T-helper 2 cell treated with Interferon-gamma antibody and Interleukin-4, amounts not matched to agents 5 μg/mL and 100 μg/mL, for 36 hours (primary cell): ENCODE results near the gene SLC5A2.

Experiments
- DNase-seq: peaks from one replicate; pipeline ENCODE4 v3.0.0; 2021; ENCODE audit warnings: low spot score
- H3K27ac Mint-ChIP-seq: one replicate; pipeline ENCODE4 v1.8.0; 2021; ENCODE audit warnings: mild to moderate bottlenecking, mixed read lengths
- H3K27me3 Mint-ChIP-seq: one replicate; pipeline ENCODE4 v1.8.0; 2021; ENCODE audit warnings: low read depth, mixed read lengths
- H3K36me3 Mint-ChIP-seq: one replicate; pipeline ENCODE4 v1.8.0; 2021; ENCODE audit warnings: low read depth, mixed read lengths
- H3K4me1 Mint-ChIP-seq: one replicate; pipeline ENCODE4 v1.8.0; 2021; ENCODE audit warnings: low read depth, mixed read lengths
- H3K4me3 Mint-ChIP-seq: one replicate; pipeline ENCODE4 v1.8.0; 2022; ENCODE audit warnings: mild to moderate bottlenecking, moderate library complexity, mixed read lengths
- H3K9me3 Mint-ChIP-seq: one replicate; pipeline ENCODE4 v1.8.0; 2021; ENCODE audit warnings: mixed read lengths

The SLC5A2 gene

GRCh38 chr16:31453255-31454204 is 29.4 kb upstream of the SLC5A2 start:
- DNase-seq: no peak
- peak overlapping the region; percentile 49 for H3K27ac Mint-ChIP-seq
- H3K4me3 Mint-ChIP-seq: no peak overlapping the region
- no peaks in the 10 kb centered on the region for H3K9me3 Mint-ChIP-seq
- peaks cover 38% of the 10 kb centered on the region for H3K4me1 Mint-ChIP-seq
- H3K36me3 Mint-ChIP-seq: peaks cover 26% of the 10 kb centered on the region
- no peaks in the 10 kb centered on the region for H3K27me3 Mint-ChIP-seq

DNA sequence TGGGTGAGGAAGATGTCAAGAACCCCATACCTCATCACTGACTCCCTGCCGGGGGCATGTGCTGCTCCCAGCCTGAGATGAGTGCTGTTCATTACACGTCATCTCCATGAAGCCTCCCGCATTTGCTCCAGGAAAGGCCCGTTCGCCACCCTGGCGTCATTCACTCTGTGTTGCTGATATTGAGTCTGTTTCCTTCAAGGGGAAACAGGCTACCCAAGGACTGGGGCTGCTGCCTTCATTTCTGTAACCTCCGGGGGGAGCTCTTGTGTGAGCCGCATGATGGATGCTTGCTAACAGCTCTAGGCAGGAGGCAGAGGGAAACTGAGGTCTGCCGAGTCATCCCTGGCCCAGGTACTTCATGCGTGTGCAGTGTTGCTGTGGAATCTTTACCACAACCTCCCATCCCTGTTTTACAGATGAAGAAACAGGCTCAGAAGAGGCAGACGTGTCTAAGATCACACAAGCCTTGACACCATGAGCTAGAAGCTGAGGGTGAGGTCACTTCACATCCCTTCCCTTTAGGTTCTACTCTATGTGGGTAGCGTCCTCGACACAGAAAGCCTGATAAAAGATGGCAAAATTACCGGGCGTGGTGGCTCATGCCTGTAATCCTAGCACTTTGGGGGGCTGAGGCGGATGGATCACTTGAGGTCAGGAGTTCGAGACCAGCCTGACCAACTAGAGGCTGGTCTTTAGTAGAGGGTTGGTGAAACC is 27.2 kb upstream of the SLC5A2 start:
- Mint-ChIP-seq H3K27me3 (no peaks in the 10 kb centered on the region), H3K27ac (peak overlapping the region; percentile 32), H3K36me3 (peaks cover 26% of the 10 kb centered on the region), H3K9me3 (no peaks in the 10 kb centered on the region), H3K4me1 (peaks cover 46% of the 10 kb centered on the region), H3K4me3 (peak overlapping the region; percentile 62)
- no peak for DNase-seq

DNA sequence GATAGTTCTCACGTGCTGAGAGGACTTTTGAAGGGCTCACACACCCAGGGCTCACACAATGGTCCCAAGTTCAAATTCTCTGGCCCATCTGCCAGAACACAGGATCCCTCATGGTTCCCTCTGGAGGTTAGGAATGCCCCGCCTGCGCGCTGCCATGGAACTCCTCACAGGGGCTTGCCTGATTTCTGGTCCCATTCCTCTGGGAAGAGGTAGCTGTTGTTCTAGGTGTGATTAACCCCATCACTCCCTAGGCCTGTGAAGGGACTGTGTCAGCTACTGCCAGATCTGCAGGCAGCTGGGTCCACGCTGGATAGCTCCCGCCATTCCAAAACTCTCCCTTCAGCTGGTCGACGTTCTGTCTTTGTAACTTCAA is 25.9 kb upstream of the SLC5A2 start:
- no peaks in the 10 kb centered on the region for H3K27me3 Mint-ChIP-seq
- H3K4me3 Mint-ChIP-seq: peak overlapping the region; percentile 88
- no peaks in the 10 kb centered on the region for H3K9me3 Mint-ChIP-seq
- peaks cover 24% of the 10 kb centered on the region for H3K36me3 Mint-ChIP-seq
- H3K4me1 Mint-ChIP-seq: peaks cover 42% of the 10 kb centered on the region
- no peak for DNase-seq
- no peak overlapping the region for H3K27ac Mint-ChIP-seq

DNA sequence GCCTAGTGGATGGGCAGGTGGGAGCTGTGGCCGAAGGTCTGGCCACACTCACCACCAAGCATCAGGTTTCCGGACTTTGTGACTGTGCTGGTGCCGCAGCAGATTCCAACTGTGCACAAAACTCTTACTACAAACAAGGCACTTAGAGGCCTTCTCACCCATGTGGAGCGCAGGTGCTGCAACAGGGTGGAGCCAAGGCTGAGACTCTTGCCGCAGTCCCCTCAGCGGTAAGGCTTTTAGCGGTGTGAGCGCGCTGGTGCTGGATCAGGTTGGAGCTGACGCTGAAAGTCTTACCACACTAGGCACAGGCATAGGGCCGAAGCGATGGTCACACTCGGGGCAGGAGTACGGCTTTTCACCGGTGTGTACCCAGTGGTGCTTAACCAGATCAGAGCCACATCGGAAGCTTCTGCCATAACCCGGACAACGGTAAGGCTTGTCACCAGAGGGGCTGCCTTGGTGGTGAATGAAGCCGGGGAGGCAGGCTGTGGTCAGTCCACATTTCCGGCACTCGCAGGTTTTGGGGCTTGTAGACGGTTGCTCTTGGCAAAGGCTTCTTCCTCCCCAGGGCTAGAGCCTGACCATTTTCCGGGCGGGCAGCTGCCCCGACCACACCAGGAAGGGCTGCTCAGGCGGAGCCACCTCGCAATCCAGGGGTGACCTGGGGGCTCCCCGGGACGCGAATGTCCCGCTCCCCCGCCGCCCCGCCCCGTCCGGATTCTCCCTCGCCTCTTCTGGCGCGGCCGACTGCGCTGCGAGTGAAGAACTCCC is 24.7 kb upstream of the SLC5A2 start:
- Mint-ChIP-seq H3K9me3 (no peaks in the 10 kb centered on the region), H3K36me3 (peaks cover 30% of the 10 kb centered on the region), H3K27me3 (no peaks in the 10 kb centered on the region), H3K4me3 (peak overlapping the region; percentile 88), H3K4me1 (peaks cover 42% of the 10 kb centered on the region), H3K27ac (peak overlapping the region; percentile 96)
- DNase-seq: peak; percentile 54

DNA sequence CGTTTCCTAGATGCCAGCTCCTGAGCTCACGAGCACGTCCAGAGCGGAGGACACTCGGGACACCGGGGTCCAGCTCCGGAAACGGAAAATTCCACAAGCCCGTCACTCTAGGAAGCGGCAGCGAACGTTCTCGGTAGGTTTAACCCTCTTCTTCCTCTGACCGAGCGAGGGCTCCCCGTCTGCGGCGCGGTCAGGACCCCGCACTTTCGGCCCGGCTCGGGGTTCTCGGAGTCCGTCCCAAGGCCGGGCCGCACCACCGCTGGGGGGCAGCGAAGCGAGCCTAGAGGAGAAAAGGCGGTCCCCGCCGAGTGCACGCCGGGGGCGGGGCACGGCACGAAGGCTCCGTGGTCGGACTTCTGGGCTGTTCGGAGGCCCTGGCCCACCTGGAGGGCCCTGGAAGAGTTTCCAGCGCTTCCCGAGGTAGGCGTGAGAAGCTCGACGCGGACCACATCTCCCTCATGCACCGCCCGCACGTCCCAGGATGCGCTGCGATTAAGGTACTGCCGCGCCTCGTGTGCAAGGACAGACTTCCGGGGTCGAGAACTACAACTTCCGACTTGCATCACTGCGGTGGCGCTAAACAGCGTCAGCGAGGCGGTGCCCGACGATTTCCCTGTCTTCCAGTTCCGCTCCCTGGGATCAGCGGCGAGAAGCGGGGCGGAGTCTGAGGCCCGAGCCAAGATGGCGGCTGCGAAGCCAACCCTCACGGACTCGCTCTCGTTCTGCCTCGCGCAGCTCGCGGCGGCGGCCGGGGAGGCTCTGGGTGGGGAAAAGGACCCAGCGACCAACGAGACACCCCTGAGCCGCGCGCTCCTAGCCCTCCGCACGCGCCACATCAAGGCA is 23.9 kb upstream of the SLC5A2 start, which contains the start of gene ARMC5:
TSS of gene ARMC5 (plus strand) at position 658 of the 843 bp plus-strand sequence. CDS start at position 682, 24 bp downstream.
- Mint-ChIP-seq H3K27ac (peak within 1 kb of the TSS; percentile 96), H3K4me1 (peaks cover 37% of the 10 kb centered on the region), H3K9me3 (no peaks in the 10 kb centered on the region), H3K4me3 (peak within 1 kb of the TSS; percentile 95), H3K36me3 (peaks cover 32% of the 10 kb centered on the region), H3K27me3 (no peaks in the 10 kb centered on the region)
- DNase-seq: peak; percentile 96

DNA sequence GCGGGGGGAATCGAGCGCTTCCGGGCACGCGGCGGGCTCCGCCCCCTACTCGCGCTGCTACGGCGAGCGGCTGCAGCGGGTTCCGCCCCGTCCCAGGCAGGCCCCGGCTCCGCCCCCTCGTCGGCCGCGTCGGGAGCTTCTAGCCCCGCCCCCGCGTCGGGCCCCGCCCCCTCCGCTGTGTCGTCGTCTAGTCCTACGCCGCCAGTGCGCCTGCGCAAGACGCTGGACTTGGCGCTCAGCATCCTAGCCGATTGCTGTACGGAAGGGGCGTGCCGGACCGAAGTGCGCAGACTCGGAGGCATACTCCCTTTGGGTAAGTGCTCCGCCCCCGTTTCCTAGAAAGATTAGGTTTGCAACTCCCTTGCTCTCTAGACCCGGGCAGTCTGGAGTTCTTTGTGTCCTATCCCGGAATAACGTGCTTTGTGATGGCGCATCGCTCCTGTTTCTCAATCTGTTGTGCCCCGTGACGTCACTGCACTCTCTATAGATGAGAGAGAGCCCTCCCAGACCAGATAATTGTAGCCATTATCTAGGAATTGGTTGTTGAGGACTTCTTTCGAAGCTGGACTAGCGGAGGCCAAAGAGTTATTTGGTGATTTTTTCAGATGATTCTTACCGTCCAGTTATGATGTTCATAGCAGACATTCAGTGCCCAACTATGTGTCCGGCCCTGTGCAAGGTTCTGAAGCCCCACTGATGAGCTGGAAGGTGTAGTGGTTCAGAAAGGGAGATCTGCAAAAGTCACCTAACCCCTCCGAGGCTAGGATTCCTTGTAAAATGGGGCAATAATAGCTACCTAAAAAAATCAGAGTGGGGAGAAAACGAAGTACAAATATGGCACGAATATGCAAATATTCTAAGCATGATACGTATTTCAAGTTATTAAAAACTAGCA is 23.0 kb upstream of the SLC5A2 start:
- no peaks in the 10 kb centered on the region for H3K9me3 Mint-ChIP-seq
- peak; percentile 100 for DNase-seq
- H3K27me3 Mint-ChIP-seq: no peaks in the 10 kb centered on the region
- peak overlapping the region; percentile 96 for H3K27ac Mint-ChIP-seq
- H3K4me1 Mint-ChIP-seq: peaks cover 36% of the 10 kb centered on the region
- peaks cover 33% of the 10 kb centered on the region for H3K36me3 Mint-ChIP-seq
- H3K4me3 Mint-ChIP-seq: peak overlapping the region; percentile 95

DNA sequence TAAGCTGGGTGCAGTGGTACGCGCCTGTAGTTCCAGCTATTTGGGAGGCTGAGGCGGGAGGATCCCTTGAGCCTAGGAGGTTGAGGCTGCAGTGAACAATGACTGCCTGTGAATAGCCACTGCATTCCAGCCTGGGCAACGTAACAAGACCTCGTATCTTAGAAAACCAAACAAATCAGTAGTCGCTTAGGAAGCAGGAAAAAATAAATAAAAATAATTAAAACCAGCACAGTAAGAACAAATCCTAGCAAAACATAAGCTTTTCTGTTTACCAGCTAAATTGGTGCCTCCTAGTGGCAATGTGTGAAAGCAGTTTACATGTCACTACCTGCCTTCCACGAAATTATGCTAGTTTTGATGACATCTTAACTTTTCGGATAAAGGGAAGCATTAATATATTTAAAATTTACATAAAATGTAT is 22.3 kb upstream of the SLC5A2 start:
- H3K4me3 Mint-ChIP-seq: peak overlapping the region; percentile 95
- no peaks in the 10 kb centered on the region for H3K27me3 Mint-ChIP-seq
- peak overlapping the region; percentile 92 for H3K27ac Mint-ChIP-seq
- peaks cover 29% of the 10 kb centered on the region for H3K4me1 Mint-ChIP-seq
- no peak for DNase-seq
- H3K9me3 Mint-ChIP-seq: no peaks in the 10 kb centered on the region
- H3K36me3 Mint-ChIP-seq: peaks cover 35% of the 10 kb centered on the region

- no peak for DNase-seq
- peaks cover 24% of the 10 kb centered on the region for H3K4me1 Mint-ChIP-seq
- peak overlapping the region; percentile 36 for H3K4me3 Mint-ChIP-seq
- H3K9me3 Mint-ChIP-seq: no peaks in the 10 kb centered on the region
- H3K27ac Mint-ChIP-seq: peak overlapping the region; percentile 92
- no peaks in the 10 kb centered on the region for H3K27me3 Mint-ChIP-seq
- H3K36me3 Mint-ChIP-seq: peaks cover 29% of the 10 kb centered on the region
Observed at GRCh38 chr16:31461201-31461920, 21.6 kb upstream of the SLC5A2 start.

- Mint-ChIP-seq H3K27me3 (no peaks in the 10 kb centered on the region), H3K4me1 (peaks cover 23% of the 10 kb centered on the region), H3K9me3 (no peaks in the 10 kb centered on the region), H3K4me3 (no peak overlapping the region), H3K27ac (no peak overlapping the region), H3K36me3 (peaks cover 29% of the 10 kb centered on the region)
- DNase-seq: no peak
Observed at GRCh38 chr16:31461921-31462804, 20.8 kb upstream of the SLC5A2 start.

GRCh38 chr16:31464348-31464769 is 18.6 kb upstream of the SLC5A2 start:
- Mint-ChIP-seq H3K4me1 (peaks cover 24% of the 10 kb centered on the region), H3K9me3 (no peaks in the 10 kb centered on the region), H3K36me3 (peaks cover 26% of the 10 kb centered on the region), H3K4me3 (no peak overlapping the region), H3K27ac (no peak overlapping the region), H3K27me3 (no peaks in the 10 kb centered on the region)
- no peak for DNase-seq

GRCh38 chr16:31464781-31465260 is 18.1 kb upstream of the SLC5A2 start:
- Mint-ChIP-seq H3K27me3 (no peaks in the 10 kb centered on the region), H3K9me3 (no peaks in the 10 kb centered on the region), H3K27ac (no peak overlapping the region), H3K36me3 (peaks cover 26% of the 10 kb centered on the region), H3K4me3 (no peak overlapping the region), H3K4me1 (peaks cover 24% of the 10 kb centered on the region)
- DNase-seq: no peak
